Stomach (tissue), 4 donors: ENCODE measurements around the gene TNS1.

Experiments used
- CTCF ChIP-seq, 7 experiments: fragments of 450-650 bp in 4 of 7; fragments of 200-600 bp in 3 of 7; sonication (generic) in 3 of 7; IDR thresholded peaks; one replicate each; pipeline ENCODE4 v1.5.1; 2016 to 2019; ENCODE audit warnings: antibody characterized with exemption in 7 of 7, control low read depth in 2 of 7, mild to moderate bottlenecking in 1 of 7
- EP300 ChIP-seq: sonication (generic); formaldehyde crosslinking; IDR thresholded peaks from one replicate; pipeline ENCODE4 v1.6.1; 2017; ENCODE audit warnings: antibody characterized with exemption
- POLR2A ChIP-seq, 4 donors: fragments of 450-650 bp; IDR thresholded peaks; one replicate each; pipeline ENCODE4 v1.6.1; 2016; ENCODE audit warnings: antibody characterized with exemption in 4 of 4, control low read depth in 2 of 4, mild to moderate bottlenecking in 1 of 4, moderate library complexity in 1 of 4
- POLR2AphosphoS5 ChIP-seq, 3 donors: sonication (generic); formaldehyde crosslinking; IDR thresholded peaks; one replicate each; pipeline ENCODE4 v1.6.1; 2016; ENCODE audit warnings: antibody characterized with exemption in 3 of 3

- TF ChIP-seq EP300, result no peak
- no peak for TF ChIP-seq CTCF (IDR thresholded peaks at IDR 0.05)
- TF ChIP-seq POLR2A (IDR thresholded peaks at IDR 0.05), result no peak
- no peak for TF ChIP-seq POLR2AphosphoS5 (IDR thresholded peaks at IDR 0.05)
Observed at GRCh38 chr2:217998926-217999594, 3.7 kb downstream of the TNS1 start.
